Gastrocnemius medialis (tissue), 4 donors: ENCODE measurements around the gene SNCB.

Experiments
- CTCF ChIP-seq, 5 experiments: fragments of 450-650 bp in 3 of 5; fragments of 200-600 bp in 2 of 5; sonication (generic) in 2 of 5; IDR thresholded peaks in 4 of 5; conservative IDR thresholded peaks in 1 of 5; 1 replicate in 4 of 5; 2 replicates in 1 of 5; pipeline ENCODE4 v1.5.1; 2016 to 2019; ENCODE audit warnings: antibody characterized with exemption in 5 of 5, mild to moderate bottlenecking in 3 of 5, moderate library complexity in 3 of 5
- POLR2A ChIP-seq, 2 donors: fragments of 450-650 bp; IDR thresholded peaks; one replicate each; pipeline ENCODE4 v1.6.1; 2017; ENCODE audit warnings: antibody characterized with exemption in 2 of 2, mild to moderate bottlenecking in 2 of 2, moderate library complexity in 2 of 2

- no peak for TF ChIP-seq CTCF (IDR thresholded peaks at IDR 0.05 in 4 of 5, conservative IDR thresholded peaks at IDR 0.05 in 1 of 5)
- TF ChIP-seq POLR2A (IDR thresholded peaks at IDR 0.05) = peak in 1 of 2 donors; percentile 1
These were observed 418 bp upstream of the SNCB start for GRCh38 chr5:176630681-176631222.
